ENCODE data around the gene FRMD3. TPM values are rescaled to one million over a fixed set of nuclear protein-coding genes. Genes with fewer than 3 reads are reported as not detected.

Gene FRMD3
- total and polyA plus RNA-seq, 4 donors = 1.8 to 7.4 (median 6.0) TPM

GRCh38 chr9:83403527-83404238, 134.5 kb downstream of the FRMD3 start:
- peaks cover 0 to under 1% of the 10 kb centered on the region in 2 donors for H3K36me3 ChIP-seq (ENCODE audit: control insufficient read depth in 1 of 2, insufficient read depth in 2 of 2, low read length in 1 of 2)
- peaks cover 1% of the 10 kb centered on the region for H3K9me3 ChIP-seq (ENCODE audit: control insufficient read depth, low read length)
- no peak overlapping the region for H3K27ac ChIP-seq (ENCODE audit: low read depth in 1 of 2, low read length in 2 of 2)
- intact Hi-C loops (cut with DNase I) = no loop called here
- ATAC-seq (ENCODE audit: low FRiP score) = no peak
- WGBS, 2 donors = 59 to 61% methylated on average over 10 of the region's 10 CpGs
- no peak overlapping the region for H3K4me3 ChIP-seq (ENCODE audit: low read length in 2 of 2)
- peaks cover 0 to 3% of the 10 kb centered on the region in 2 donors for H3K4me1 ChIP-seq (ENCODE audit: control insufficient read depth in 1 of 2, insufficient read depth in 2 of 2, low read length in 2 of 2)
- DNase-seq = no peak
- no peaks in the 10 kb centered on the region for H3K27me3 ChIP-seq (ENCODE audit: control insufficient read depth in 1 of 2, insufficient read depth in 2 of 2, low read length in 1 of 2)

- no peak for DNase-seq
- H3K9me3 ChIP-seq (ENCODE audit: control insufficient read depth, low read length) = no peaks in the 10 kb centered on the region
- no peaks in the 10 kb centered on the region for H3K36me3 ChIP-seq (ENCODE audit: control insufficient read depth in 1 of 2, insufficient read depth in 2 of 2, low read length in 1 of 2)
- peaks cover 0 to 3% of the 10 kb centered on the region in 2 donors for H3K4me1 ChIP-seq (ENCODE audit: control insufficient read depth in 1 of 2, insufficient read depth in 2 of 2, low read length in 2 of 2)
- H3K4me3 ChIP-seq (ENCODE audit: low read length in 2 of 2) = no peak overlapping the region
- ATAC-seq (ENCODE audit: low FRiP score) = no peak
- intact Hi-C loops (cut with DNase I) = no loop called here
- no peaks in the 10 kb centered on the region for H3K27me3 ChIP-seq (ENCODE audit: control insufficient read depth in 1 of 2, insufficient read depth in 2 of 2, low read length in 1 of 2)
- 97 to 99% methylated on average over 2 of the region's 2 CpGs for WGBS, 2 donors
- H3K27ac ChIP-seq (ENCODE audit: low read depth in 1 of 2, low read length in 2 of 2) = no peak overlapping the region
Measured at GRCh38 chr9:83401328-83401900, 136.8 kb downstream of the FRMD3 start.

GRCh38 chr9:83396813-83397212, 141.4 kb downstream of the FRMD3 start:
- H3K4me1 ChIP-seq (ENCODE audit: control insufficient read depth in 1 of 2, insufficient read depth in 2 of 2, low read length in 2 of 2) = peaks cover 0 to 3% of the 10 kb centered on the region in 2 donors
- no peak for DNase-seq
- no peak for ATAC-seq (ENCODE audit: low FRiP score)
- WGBS, 2 donors = 93 to 96% methylated on average over 4 of the region's 4 CpGs
- no peaks in the 10 kb centered on the region for H3K9me3 ChIP-seq (ENCODE audit: control insufficient read depth, low read length)
- intact Hi-C loops (cut with DNase I) = no loop called here
- H3K27me3 ChIP-seq (ENCODE audit: control insufficient read depth in 1 of 2, insufficient read depth in 2 of 2, low read length in 1 of 2) = no peaks in the 10 kb centered on the region
- H3K4me3 ChIP-seq (ENCODE audit: low read length in 2 of 2) = no peak overlapping the region
- H3K36me3 ChIP-seq (ENCODE audit: control insufficient read depth in 1 of 2, insufficient read depth in 2 of 2, low read length in 1 of 2) = no peaks in the 10 kb centered on the region
- no peak overlapping the region for H3K27ac ChIP-seq (ENCODE audit: low read depth in 1 of 2, low read length in 2 of 2)

- H3K4me3 ChIP-seq (ENCODE audit: low read length in 2 of 2) = no peak overlapping the region
- ATAC-seq (ENCODE audit: low FRiP score) = no peak
- no peaks in the 10 kb centered on the region for H3K36me3 ChIP-seq (ENCODE audit: control insufficient read depth in 1 of 2, insufficient read depth in 2 of 2, low read length in 1 of 2)
- H3K27me3 ChIP-seq (ENCODE audit: control insufficient read depth in 1 of 2, insufficient read depth in 2 of 2, low read length in 1 of 2) = no peaks in the 10 kb centered on the region
- no peak for DNase-seq
- H3K9me3 ChIP-seq (ENCODE audit: control insufficient read depth, low read length) = no peaks in the 10 kb centered on the region
- peaks cover 0 to 3% of the 10 kb centered on the region in 2 donors for H3K4me1 ChIP-seq (ENCODE audit: control insufficient read depth in 1 of 2, insufficient read depth in 2 of 2, low read length in 2 of 2)
- intact Hi-C loops (cut with DNase I) = no loop called here
- 96 to 97% methylated on average over 6 of the region's 6 CpGs for WGBS, 2 donors
- H3K27ac ChIP-seq (ENCODE audit: low read depth in 1 of 2, low read length in 2 of 2) = no peak overlapping the region
Measured at GRCh38 chr9:83396342-83396741, 141.9 kb downstream of the FRMD3 start.

GRCh38 chr9:83392228-83392627, 146.0 kb downstream of the FRMD3 start:
- no peaks in the 10 kb centered on the region for H3K4me1 ChIP-seq (ENCODE audit: control insufficient read depth in 1 of 2, insufficient read depth in 2 of 2, low read length in 2 of 2)
- no peak for DNase-seq
- WGBS, 2 donors = 93 to 94% methylated on average over 4 of the region's 4 CpGs
- H3K9me3 ChIP-seq (ENCODE audit: control insufficient read depth, low read length) = peaks cover 1% of the 10 kb centered on the region
- intact Hi-C loops (cut with DNase I) = no loop called here
- no peak overlapping the region for H3K27ac ChIP-seq (ENCODE audit: low read depth in 1 of 2, low read length in 2 of 2)
- no peaks in the 10 kb centered on the region for H3K36me3 ChIP-seq (ENCODE audit: control insufficient read depth in 1 of 2, insufficient read depth in 2 of 2, low read length in 1 of 2)
- no peak overlapping the region for H3K4me3 ChIP-seq (ENCODE audit: low read length in 2 of 2)
- no peak for ATAC-seq (ENCODE audit: low FRiP score)
- no peaks in the 10 kb centered on the region for H3K27me3 ChIP-seq (ENCODE audit: control insufficient read depth in 1 of 2, insufficient read depth in 2 of 2, low read length in 1 of 2)

GRCh38 chr9:83388346-83388745, 149.9 kb downstream of the FRMD3 start:
- H3K9me3 ChIP-seq (ENCODE audit: control insufficient read depth, low read length) = peaks cover 5% of the 10 kb centered on the region
- H3K4me3 ChIP-seq (ENCODE audit: low read length in 2 of 2) = no peak overlapping the region
- no peaks in the 10 kb centered on the region for H3K27me3 ChIP-seq (ENCODE audit: control insufficient read depth in 1 of 2, insufficient read depth in 2 of 2, low read length in 1 of 2)
- intact Hi-C loops (cut with DNase I) = no loop called here
- 72 to 76% methylated on average over 1 of the region's 1 CpG for WGBS, 2 donors
- no peaks in the 10 kb centered on the region for H3K4me1 ChIP-seq (ENCODE audit: control insufficient read depth in 1 of 2, insufficient read depth in 2 of 2, low read length in 2 of 2)
- no peaks in the 10 kb centered on the region for H3K36me3 ChIP-seq (ENCODE audit: control insufficient read depth in 1 of 2, insufficient read depth in 2 of 2, low read length in 1 of 2)
- ATAC-seq (ENCODE audit: low FRiP score) = no peak
- H3K27ac ChIP-seq (ENCODE audit: low read depth in 1 of 2, low read length in 2 of 2) = no peak overlapping the region
- DNase-seq = no peak

GRCh38 chr9:83387401-83388185, 150.6 kb downstream of the FRMD3 start:
- Histone ChIP-seq H3K27ac (ENCODE audit: low read depth in 1 of 2, low read length in 2 of 2) (no peak overlapping the region), H3K4me3 (ENCODE audit: low read length in 2 of 2) (no peak overlapping the region), H3K27me3 (ENCODE audit: control insufficient read depth in 1 of 2, insufficient read depth in 2 of 2, low read length in 1 of 2) (no peaks in the 10 kb centered on the region), H3K4me1 (ENCODE audit: control insufficient read depth in 1 of 2, insufficient read depth in 2 of 2, low read length in 2 of 2) (no peaks in the 10 kb centered on the region), H3K9me3 (ENCODE audit: control insufficient read depth, low read length) (peaks cover 6% of the 10 kb centered on the region), H3K36me3 (ENCODE audit: control insufficient read depth in 1 of 2, insufficient read depth in 2 of 2, low read length in 1 of 2) (no peaks in the 10 kb centered on the region)
- 89 to 93% methylated on average over 7 of the region's 7 CpGs for WGBS, 2 donors
- no peak for ATAC-seq (ENCODE audit: low FRiP score)
- no peak for DNase-seq
- intact Hi-C loops (cut with DNase I) = no loop called here

- Histone ChIP-seq H3K4me3 (ENCODE audit: low read length in 2 of 2) (no peak overlapping the region), H3K4me1 (ENCODE audit: control insufficient read depth in 1 of 2, insufficient read depth in 2 of 2, low read length in 2 of 2) (no peaks in the 10 kb centered on the region), H3K27ac (ENCODE audit: low read depth in 1 of 2, low read length in 2 of 2) (no peak overlapping the region), H3K27me3 (ENCODE audit: control insufficient read depth in 1 of 2, insufficient read depth in 2 of 2, low read length in 1 of 2) (no peaks in the 10 kb centered on the region), H3K9me3 (ENCODE audit: control insufficient read depth, low read length) (peaks cover 6% of the 10 kb centered on the region), H3K36me3 (ENCODE audit: control insufficient read depth in 1 of 2, insufficient read depth in 2 of 2, low read length in 1 of 2) (no peaks in the 10 kb centered on the region)
- WGBS, 2 donors = 66 to 76% methylated on average over 2 of the region's 2 CpGs
- ATAC-seq (ENCODE audit: low FRiP score) (no peak), DNase-seq (no peak)
- intact Hi-C loops (cut with DNase I) = no loop called here
Measured at GRCh38 chr9:83385317-83385716, 152.9 kb downstream of the FRMD3 start.
